H1 (cell line): Measurements from ENCODE around the gene LPP. TPM values are rescaled to one million over a fixed set of nuclear protein-coding genes. Genes with fewer than 3 reads are reported as not detected.

Source experiments
- KDM5A ChIP-seq: fragments of 200-600 bp; IDR thresholded peaks from 2 replicates; pipeline ENCODE4 v1.7.1; 2012; ENCODE audit warnings: mild to moderate bottlenecking, low read length, inconsistent platforms, mixed read lengths
- TAF1 ChIP-seq: IDR thresholded peaks from 2 replicates; pipeline ENCODE4 v1.6.1; 2011; ENCODE audit warnings: mild to moderate bottlenecking, low read depth, low read length
- polyA plus RNA-seq, 7 experiments: library from polyadenylated mRNA; depleted of rRNA in 3 of 7; stranded (reverse) in 5 of 7; unstranded in 2 of 7; fragments of >200 nt in 5 of 7; fragments of 200-250 nt in 2 of 7; gene quantifications; 1 replicate in 5 of 7; 2 replicates in 1 of 7; 4 replicates in 1 of 7; pipeline versions ENCODE4 v1.2.1 to v1.2.3, GENCODE V29; 2011 to 2013; ENCODE audit warnings: missing spikeins in 2 of 7, mixed read lengths in 2 of 7
- total RNA-seq: library from RNA; stranded (reverse); fragmentation: NEBNext Ultra II Directional; extraction: Animal tissue kit (Norgen Biotek cat#: 25700); gene quantifications from 2 replicates; pipeline ENCODE4 v1.2.1, GENCODE V29; 2021
- TF ChIP-seq, protein P1 (sequence below): fragments of 300-600 bp; sonication (generic); IDR thresholded peaks from 2 replicates; pipeline ENCODE4 v1.7.1; 2012; ENCODE audit warnings: low read length, moderate library complexity, mild to moderate bottlenecking, inconsistent platforms; ENCODE audit not compliant: insufficient replicate concordance
- TF ChIP-seq, protein P2 (sequence below): IDR thresholded peaks from 2 replicates; pipeline ENCODE4 v1.6.1; 2012; ENCODE audit warnings: inconsistent platforms

The LPP gene
- total and polyA plus RNA-seq, 2 of the 8 experiments (the other 6 are each of a cell fraction or from before 2014, with no cell fraction given): 10.0 to 53.3 TPM

DNA sequence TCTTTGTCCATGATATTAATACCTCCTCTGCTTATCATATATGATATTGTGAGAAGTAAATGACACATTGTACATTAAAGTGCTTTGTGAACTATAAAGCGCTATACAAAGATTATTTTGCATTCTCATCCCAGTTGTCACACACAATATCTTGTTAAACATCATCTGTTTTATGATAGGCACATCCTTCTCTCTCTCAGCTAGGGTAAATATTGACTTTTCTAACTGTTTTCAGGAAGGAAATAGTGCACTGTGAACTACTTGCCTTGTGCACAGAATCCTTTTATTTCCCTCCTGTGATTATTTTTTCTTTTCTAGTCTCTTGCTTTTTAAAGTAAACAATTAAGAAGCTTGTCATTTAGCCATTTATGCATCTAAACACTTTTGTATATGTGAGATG is 388.2 kb downstream of the LPP start (continued):
- TF ChIP-seq, protein P1, sequence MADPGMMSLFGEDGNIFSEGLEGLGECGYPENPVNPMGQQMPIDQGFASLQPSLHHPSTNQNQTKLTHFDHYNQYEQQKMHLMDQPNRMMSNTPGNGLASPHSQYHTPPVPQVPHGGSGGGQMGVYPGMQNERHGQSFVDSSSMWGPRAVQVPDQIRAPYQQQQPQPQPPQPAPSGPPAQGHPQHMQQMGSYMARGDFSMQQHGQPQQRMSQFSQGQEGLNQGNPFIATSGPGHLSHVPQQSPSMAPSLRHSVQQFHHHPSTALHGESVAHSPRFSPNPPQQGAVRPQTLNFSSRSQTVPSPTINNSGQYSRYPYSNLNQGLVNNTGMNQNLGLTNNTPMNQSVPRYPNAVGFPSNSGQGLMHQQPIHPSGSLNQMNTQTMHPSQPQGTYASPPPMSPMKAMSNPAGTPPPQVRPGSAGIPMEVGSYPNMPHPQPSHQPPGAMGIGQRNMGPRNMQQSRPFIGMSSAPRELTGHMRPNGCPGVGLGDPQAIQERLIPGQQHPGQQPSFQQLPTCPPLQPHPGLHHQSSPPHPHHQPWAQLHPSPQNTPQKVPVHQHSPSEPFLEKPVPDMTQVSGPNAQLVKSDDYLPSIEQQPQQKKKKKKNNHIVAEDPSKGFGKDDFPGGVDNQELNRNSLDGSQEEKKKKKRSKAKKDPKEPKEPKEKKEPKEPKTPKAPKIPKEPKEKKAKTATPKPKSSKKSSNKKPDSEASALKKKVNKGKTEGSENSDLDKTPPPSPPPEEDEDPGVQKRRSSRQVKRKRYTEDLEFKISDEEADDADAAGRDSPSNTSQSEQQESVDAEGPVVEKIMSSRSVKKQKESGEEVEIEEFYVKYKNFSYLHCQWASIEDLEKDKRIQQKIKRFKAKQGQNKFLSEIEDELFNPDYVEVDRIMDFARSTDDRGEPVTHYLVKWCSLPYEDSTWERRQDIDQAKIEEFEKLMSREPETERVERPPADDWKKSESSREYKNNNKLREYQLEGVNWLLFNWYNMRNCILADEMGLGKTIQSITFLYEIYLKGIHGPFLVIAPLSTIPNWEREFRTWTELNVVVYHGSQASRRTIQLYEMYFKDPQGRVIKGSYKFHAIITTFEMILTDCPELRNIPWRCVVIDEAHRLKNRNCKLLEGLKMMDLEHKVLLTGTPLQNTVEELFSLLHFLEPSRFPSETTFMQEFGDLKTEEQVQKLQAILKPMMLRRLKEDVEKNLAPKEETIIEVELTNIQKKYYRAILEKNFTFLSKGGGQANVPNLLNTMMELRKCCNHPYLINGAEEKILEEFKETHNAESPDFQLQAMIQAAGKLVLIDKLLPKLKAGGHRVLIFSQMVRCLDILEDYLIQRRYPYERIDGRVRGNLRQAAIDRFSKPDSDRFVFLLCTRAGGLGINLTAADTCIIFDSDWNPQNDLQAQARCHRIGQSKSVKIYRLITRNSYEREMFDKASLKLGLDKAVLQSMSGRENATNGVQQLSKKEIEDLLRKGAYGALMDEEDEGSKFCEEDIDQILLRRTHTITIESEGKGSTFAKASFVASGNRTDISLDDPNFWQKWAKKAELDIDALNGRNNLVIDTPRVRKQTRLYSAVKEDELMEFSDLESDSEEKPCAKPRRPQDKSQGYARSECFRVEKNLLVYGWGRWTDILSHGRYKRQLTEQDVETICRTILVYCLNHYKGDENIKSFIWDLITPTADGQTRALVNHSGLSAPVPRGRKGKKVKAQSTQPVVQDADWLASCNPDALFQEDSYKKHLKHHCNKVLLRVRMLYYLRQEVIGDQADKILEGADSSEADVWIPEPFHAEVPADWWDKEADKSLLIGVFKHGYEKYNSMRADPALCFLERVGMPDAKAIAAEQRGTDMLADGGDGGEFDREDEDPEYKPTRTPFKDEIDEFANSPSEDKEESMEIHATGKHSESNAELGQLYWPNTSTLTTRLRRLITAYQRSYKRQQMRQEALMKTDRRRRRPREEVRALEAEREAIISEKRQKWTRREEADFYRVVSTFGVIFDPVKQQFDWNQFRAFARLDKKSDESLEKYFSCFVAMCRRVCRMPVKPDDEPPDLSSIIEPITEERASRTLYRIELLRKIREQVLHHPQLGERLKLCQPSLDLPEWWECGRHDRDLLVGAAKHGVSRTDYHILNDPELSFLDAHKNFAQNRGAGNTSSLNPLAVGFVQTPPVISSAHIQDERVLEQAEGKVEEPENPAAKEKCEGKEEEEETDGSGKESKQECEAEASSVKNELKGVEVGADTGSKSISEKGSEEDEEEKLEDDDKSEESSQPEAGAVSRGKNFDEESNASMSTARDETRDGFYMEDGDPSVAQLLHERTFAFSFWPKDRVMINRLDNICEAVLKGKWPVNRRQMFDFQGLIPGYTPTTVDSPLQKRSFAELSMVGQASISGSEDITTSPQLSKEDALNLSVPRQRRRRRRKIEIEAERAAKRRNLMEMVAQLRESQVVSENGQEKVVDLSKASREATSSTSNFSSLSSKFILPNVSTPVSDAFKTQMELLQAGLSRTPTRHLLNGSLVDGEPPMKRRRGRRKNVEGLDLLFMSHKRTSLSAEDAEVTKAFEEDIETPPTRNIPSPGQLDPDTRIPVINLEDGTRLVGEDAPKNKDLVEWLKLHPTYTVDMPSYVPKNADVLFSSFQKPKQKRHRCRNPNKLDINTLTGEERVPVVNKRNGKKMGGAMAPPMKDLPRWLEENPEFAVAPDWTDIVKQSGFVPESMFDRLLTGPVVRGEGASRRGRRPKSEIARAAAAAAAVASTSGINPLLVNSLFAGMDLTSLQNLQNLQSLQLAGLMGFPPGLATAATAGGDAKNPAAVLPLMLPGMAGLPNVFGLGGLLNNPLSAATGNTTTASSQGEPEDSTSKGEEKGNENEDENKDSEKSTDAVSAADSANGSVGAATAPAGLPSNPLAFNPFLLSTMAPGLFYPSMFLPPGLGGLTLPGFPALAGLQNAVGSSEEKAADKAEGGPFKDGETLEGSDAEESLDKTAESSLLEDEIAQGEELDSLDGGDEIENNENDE: no peak
- TF ChIP-seq TAF1 (no peak), KDM5A (no peak)
- TF ChIP-seq, protein P2, sequence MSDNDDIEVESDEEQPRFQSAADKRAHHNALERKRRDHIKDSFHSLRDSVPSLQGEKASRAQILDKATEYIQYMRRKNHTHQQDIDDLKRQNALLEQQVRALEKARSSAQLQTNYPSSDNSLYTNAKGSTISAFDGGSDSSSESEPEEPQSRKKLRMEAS: no peak
